SK-N-SH treated with all-trans-retinoic acid at 6 μM for 48 hours (cell line): ENCODE measurements around the gene SMIM41.

Experiments used
- ATAC-seq: fragments of 200-7000 bp; cut with Tn5 transposase; 3 replicates; pipeline ENCODE4 v1.9.1; 2020; ENCODE audit warnings: mild to moderate bottlenecking, moderate library complexity
- ARNTL ChIP-seq: fragments of 450-650 bp; formaldehyde crosslinking; IDR thresholded peaks from 2 replicates; pipeline ENCODE4 v1.5.0; 2020; ENCODE audit warnings: low read depth, mild to moderate bottlenecking, moderate library complexity, borderline replicate concordance
- BACH2 ChIP-seq: fragments of 250-450 bp; sonication (Bioruptor Pico); IDR thresholded peaks from 2 replicates; pipeline ENCODE4 v1.9.0; 2021; ENCODE audit warnings: mild to moderate bottlenecking, borderline replicate concordance
- CSDC2 ChIP-seq: fragments of 250-450 bp; sonication (Bioruptor Pico); IDR thresholded peaks from 2 replicates; pipeline ENCODE4 v1.5.0; 2020; ENCODE audit warnings: mild to moderate bottlenecking, moderate library complexity
- ESRRG ChIP-seq: fragments of 250-450 bp; sonication (Bioruptor Pico); IDR thresholded peaks from 2 replicates; pipeline ENCODE4 v1.6.1; 2021; ENCODE audit warnings: mild to moderate bottlenecking
- GLIS3 ChIP-seq: fragments of 250-450 bp; sonication (Bioruptor Pico); IDR thresholded peaks from 2 replicates; pipeline ENCODE4 v1.5.0; 2020; ENCODE audit warnings: mild to moderate bottlenecking, moderate library complexity
- ISL1 ChIP-seq: fragments of 250-450 bp; sonication (Bioruptor Pico); IDR thresholded peaks from 2 replicates; pipeline ENCODE4 v2.1.2; 2022; ENCODE audit warnings: mild to moderate bottlenecking, moderate library complexity
- PATZ1 ChIP-seq: fragments of 250-450 bp; sonication (Bioruptor Pico); IDR thresholded peaks from 2 replicates; pipeline ENCODE4 v1.8.0; 2020; ENCODE audit warnings: mild to moderate bottlenecking, moderate library complexity, borderline replicate concordance
- RARB ChIP-seq: fragments of 250-450 bp; sonication (Bioruptor Pico); IDR thresholded peaks from 2 replicates; pipeline ENCODE4 v1.8.0; 2021; ENCODE audit warnings: mild to moderate bottlenecking, moderate library complexity
- SNAI2 ChIP-seq: fragments of 250-450 bp; sonication (Bioruptor Pico); IDR thresholded peaks from 2 replicates; pipeline ENCODE4 v1.5.0; 2020; ENCODE audit warnings: mild to moderate bottlenecking, moderate library complexity
- TCF4 ChIP-seq: fragments of 250-450 bp; sonication (Bioruptor Pico); IDR thresholded peaks from 2 replicates; pipeline ENCODE4 v1.8.0; 2021; ENCODE audit warnings: mild to moderate bottlenecking, moderate library complexity, borderline replicate concordance
- TOX ChIP-seq: fragments of 250-450 bp; sonication (Bioruptor Pico); IDR thresholded peaks from 2 replicates; pipeline ENCODE4 v1.8.0; 2021; ENCODE audit warnings: mild to moderate bottlenecking, moderate library complexity, borderline replicate concordance
- ZC3H10 ChIP-seq: fragments of 250-450 bp; sonication (Bioruptor Pico); IDR thresholded peaks from 2 replicates; pipeline ENCODE4 v1.5.1; 2021; ENCODE audit warnings: mild to moderate bottlenecking, moderate library complexity
- ZFP3 ChIP-seq: fragments of 250-450 bp; sonication (Bioruptor Pico); IDR thresholded peaks from 2 replicates; pipeline ENCODE4 v1.5.0; 2020; ENCODE audit warnings: mild to moderate bottlenecking, moderate library complexity
- ZFP30 ChIP-seq: fragments of 450-650 bp; formaldehyde crosslinking; IDR thresholded peaks from 2 replicates; pipeline ENCODE4 v1.5.0; 2022; ENCODE audit warnings: mild to moderate bottlenecking, moderate library complexity
- ZNF565 ChIP-seq: fragments of 450-650 bp; formaldehyde crosslinking; conservative IDR thresholded peaks from 2 replicates; pipeline ENCODE4 v1.5.0; 2020; ENCODE audit warnings: low read depth, mild to moderate bottlenecking, moderate library complexity
- ZNF70 ChIP-seq: fragments of 450-650 bp; formaldehyde crosslinking; IDR thresholded peaks from 2 replicates; pipeline ENCODE4 v1.5.0; 2020; ENCODE audit warnings: mild to moderate bottlenecking, moderate library complexity
- ZNF8 ChIP-seq: fragments of 450-650 bp; formaldehyde crosslinking; IDR thresholded peaks from 2 replicates; pipeline ENCODE4 v1.5.0; 2020; ENCODE audit warnings: mild to moderate bottlenecking, moderate library complexity
- TF ChIP-seq, protein P1 (sequence below): fragments of 250-450 bp; sonication (Bioruptor Pico); IDR thresholded peaks from 2 replicates; pipeline ENCODE4 v1.5.1; 2020; ENCODE audit warnings: low read depth, mild to moderate bottlenecking, moderate library complexity
- TF ChIP-seq, protein P2 (sequence below): fragments of 250-450 bp; sonication (Bioruptor Pico); IDR thresholded peaks from 2 replicates; pipeline ENCODE4 v1.8.0; 2021; ENCODE audit warnings: low read depth, mild to moderate bottlenecking, moderate library complexity, borderline replicate concordance
- TF ChIP-seq, protein P3 (sequence below): fragments of 250-450 bp; sonication (Bioruptor Pico); IDR thresholded peaks from 2 replicates; pipeline ENCODE4 v1.5.0; 2020; ENCODE audit warnings: mild to moderate bottlenecking, moderate library complexity

Gene SMIM41

GRCh38 chr12:52090291-52090690, 10.8 kb downstream of the SMIM41 start:
- no peak for TF ChIP-seq ARNTL (CRISPR knock-in tag)
- no peak for TF ChIP-seq ZC3H10 (CRISPR knock-in tag)
- TF ChIP-seq, protein P1, sequence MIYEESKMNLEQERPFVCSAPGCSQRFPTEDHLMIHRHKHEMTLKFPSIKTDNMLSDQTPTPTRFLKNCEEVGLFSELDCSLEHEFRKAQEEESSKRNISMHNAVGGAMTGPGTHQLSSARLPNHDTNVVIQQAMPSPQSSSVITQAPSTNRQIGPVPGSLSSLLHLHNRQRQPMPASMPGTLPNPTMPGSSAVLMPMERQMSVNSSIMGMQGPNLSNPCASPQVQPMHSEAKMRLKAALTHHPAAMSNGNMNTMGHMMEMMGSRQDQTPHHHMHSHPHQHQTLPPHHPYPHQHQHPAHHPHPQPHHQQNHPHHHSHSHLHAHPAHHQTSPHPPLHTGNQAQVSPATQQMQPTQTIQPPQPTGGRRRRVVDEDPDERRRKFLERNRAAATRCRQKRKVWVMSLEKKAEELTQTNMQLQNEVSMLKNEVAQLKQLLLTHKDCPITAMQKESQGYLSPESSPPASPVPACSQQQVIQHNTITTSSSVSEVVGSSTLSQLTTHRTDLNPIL = no peak
- TF ChIP-seq TCF4 (CRISPR knock-in tag) = no peak
- TF ChIP-seq RARB (CRISPR knock-in tag) = no peak
- no peak for TF ChIP-seq TOX
- no peak for TF ChIP-seq ZNF565
- no peak for TF ChIP-seq SNAI2 (CRISPR knock-in tag)
- TF ChIP-seq ISL1 = no peak
- TF ChIP-seq, protein P2, sequence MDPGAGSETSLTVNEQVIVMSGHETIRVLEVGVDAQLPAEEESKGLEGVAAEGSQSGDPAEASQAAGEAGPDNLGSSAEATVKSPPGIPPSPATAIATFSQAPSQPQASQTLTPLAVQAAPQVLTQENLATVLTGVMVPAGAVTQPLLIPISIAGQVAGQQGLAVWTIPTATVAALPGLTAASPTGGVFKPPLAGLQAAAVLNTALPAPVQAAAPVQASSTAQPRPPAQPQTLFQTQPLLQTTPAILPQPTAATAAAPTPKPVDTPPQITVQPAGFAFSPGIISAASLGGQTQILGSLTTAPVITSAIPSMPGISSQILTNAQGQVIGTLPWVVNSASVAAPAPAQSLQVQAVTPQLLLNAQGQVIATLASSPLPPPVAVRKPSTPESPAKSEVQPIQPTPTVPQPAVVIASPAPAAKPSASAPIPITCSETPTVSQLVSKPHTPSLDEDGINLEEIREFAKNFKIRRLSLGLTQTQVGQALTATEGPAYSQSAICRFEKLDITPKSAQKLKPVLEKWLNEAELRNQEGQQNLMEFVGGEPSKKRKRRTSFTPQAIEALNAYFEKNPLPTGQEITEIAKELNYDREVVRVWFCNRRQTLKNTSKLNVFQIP (CRISPR knock-in tag) = no peak
- no peak for TF ChIP-seq ZNF8 (CRISPR knock-in tag)
- no peak for TF ChIP-seq BACH2
- no peak for TF ChIP-seq ZFP30 (CRISPR knock-in tag)
- TF ChIP-seq CSDC2 (CRISPR knock-in tag) = no peak
- TF ChIP-seq ESRRG (CRISPR knock-in tag) = no peak
- no peak for TF ChIP-seq ZFP3 (CRISPR knock-in tag)
- ATAC-seq = no peak

GRCh38 chr12:52091061-52091460, 11.6 kb downstream of the SMIM41 start:
- ATAC-seq = no peak
- no peak for TF ChIP-seq SNAI2 (CRISPR knock-in tag)

- no peak for ATAC-seq
- TF ChIP-seq ZFP3 (CRISPR knock-in tag) = no peak
- no peak for TF ChIP-seq ZFP30 (CRISPR knock-in tag)
Measured at GRCh38 chr12:52091869-52092268, 12.4 kb downstream of the SMIM41 start.

GRCh38 chr12:52093346-52093745, 13.8 kb downstream of the SMIM41 start:
- TF ChIP-seq ZNF70 (CRISPR knock-in tag) (no peak), GLIS3 (CRISPR knock-in tag) (no peak), TCF4 (CRISPR knock-in tag) (no peak), ESRRG (CRISPR knock-in tag) (no peak), ISL1 (no peak)
- TF ChIP-seq, protein P1 = no peak
- no peak for ATAC-seq

GRCh38 chr12:52096332-52097044, 17.0 kb downstream of the SMIM41 start:
- ATAC-seq = no peak
- TF ChIP-seq ZNF565 = no peak
- TF ChIP-seq CSDC2 (CRISPR knock-in tag) = no peak
- TF ChIP-seq PATZ1 = no peak
- no peak for TF ChIP-seq GLIS3 (CRISPR knock-in tag)
- TF ChIP-seq RARB (CRISPR knock-in tag) = no peak
- TF ChIP-seq, all 23 proteins: peak for 0

DNA sequence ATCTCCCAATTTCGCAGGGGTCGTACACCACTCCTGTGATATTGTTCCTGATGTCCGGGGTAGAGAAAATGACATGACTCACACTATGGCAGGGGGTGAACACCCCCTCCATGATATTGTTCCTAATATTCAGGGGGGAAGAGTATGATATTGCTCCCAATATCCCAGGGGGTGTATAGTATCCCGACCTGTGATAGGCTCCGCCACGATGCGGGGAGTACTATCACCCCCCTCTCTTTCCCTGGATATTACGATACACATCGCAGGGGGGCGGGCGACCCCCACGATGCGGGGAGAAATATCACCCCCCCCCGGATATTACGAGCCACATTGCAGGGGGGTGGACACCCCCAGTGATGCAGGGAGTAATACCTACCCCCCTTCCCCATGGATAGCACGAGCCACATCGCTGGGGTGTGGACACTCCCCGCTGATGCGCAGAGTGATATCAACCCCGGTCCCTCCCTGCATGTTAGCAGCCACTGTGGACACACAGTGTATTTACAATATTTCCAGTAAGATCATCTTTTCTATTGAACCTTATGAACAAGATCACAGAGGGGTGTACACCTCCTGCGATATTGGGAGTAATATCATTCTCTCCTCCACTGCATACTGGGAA, 17.7 kb downstream of the SMIM41 start:
- ATAC-seq = no peak
- TF ChIP-seq BACH2 = no peak
- no peak for TF ChIP-seq ZNF565
- TF ChIP-seq, protein P2 (CRISPR knock-in tag) = no peak
- TF ChIP-seq TOX = no peak
- TF ChIP-seq ESRRG (CRISPR knock-in tag) = no peak
- TF ChIP-seq, protein P3, sequence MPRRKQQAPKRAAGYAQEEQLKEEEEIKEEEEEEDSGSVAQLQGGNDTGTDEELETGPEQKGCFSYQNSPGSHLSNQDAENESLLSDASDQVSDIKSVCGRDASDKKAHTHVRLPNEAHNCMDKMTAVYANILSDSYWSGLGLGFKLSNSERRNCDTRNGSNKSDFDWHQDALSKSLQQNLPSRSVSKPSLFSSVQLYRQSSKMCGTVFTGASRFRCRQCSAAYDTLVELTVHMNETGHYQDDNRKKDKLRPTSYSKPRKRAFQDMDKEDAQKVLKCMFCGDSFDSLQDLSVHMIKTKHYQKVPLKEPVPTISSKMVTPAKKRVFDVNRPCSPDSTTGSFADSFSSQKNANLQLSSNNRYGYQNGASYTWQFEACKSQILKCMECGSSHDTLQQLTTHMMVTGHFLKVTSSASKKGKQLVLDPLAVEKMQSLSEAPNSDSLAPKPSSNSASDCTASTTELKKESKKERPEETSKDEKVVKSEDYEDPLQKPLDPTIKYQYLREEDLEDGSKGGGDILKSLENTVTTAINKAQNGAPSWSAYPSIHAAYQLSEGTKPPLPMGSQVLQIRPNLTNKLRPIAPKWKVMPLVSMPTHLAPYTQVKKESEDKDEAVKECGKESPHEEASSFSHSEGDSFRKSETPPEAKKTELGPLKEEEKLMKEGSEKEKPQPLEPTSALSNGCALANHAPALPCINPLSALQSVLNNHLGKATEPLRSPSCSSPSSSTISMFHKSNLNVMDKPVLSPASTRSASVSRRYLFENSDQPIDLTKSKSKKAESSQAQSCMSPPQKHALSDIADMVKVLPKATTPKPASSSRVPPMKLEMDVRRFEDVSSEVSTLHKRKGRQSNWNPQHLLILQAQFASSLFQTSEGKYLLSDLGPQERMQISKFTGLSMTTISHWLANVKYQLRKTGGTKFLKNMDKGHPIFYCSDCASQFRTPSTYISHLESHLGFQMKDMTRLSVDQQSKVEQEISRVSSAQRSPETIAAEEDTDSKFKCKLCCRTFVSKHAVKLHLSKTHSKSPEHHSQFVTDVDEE = no peak
- TF ChIP-seq ZFP3 (CRISPR knock-in tag) = no peak
- no peak for TF ChIP-seq ZFP30 (CRISPR knock-in tag)
- no peak for TF ChIP-seq ZC3H10 (CRISPR knock-in tag)
